Heart left ventricle (tissue), 16 donors: ENCODE measurements around the gene C15orf39. TPM values are rescaled to one million over a fixed set of nuclear protein-coding genes. Genes with fewer than 3 reads are reported as not detected.

Experiments
- ATAC-seq, 4 donors: fragments of 200-7000 bp; cut with Tn5 transposase; one replicate each; pipeline ENCODE4 v1.9.1; 2020 to 2022; ENCODE audit warnings: moderate library complexity in 4 of 4, mild to moderate bottlenecking in 3 of 4, moderate number of reproducible peaks in 1 of 4
- DNase-seq, 5 donors: peaks; one replicate each; pipeline ENCODE4 v3.0.0-alpha.2; 2020
- H3K27ac ChIP-seq, 12 donors: fragments of 200-600 bp; sonication (generic) in 4 of 12; one replicate each; pipeline versions ENCODE4 v1.5.0 to v1.8.0; 2016 to 2022; ENCODE audit warnings: mild to moderate bottlenecking in 2 of 12
- H3K27me3 ChIP-seq, 9 donors: fragments of 200-600 bp; sonication (generic) in 2 of 9; one replicate each; pipeline versions ENCODE4 v1.5.1 to v1.8.0; 2016 to 2022; ENCODE audit warnings: mild to moderate bottlenecking in 3 of 9
- H3K36me3 ChIP-seq, 9 donors: fragments of 200-600 bp; sonication (generic) in 2 of 9; one replicate each; pipeline versions ENCODE4 v1.5.0 to v1.8.0; 2018 to 2022; ENCODE audit warnings: mild to moderate bottlenecking in 2 of 9
- H3K4me1 ChIP-seq, 12 donors: fragments of 200-600 bp; sonication (generic) in 4 of 12; one replicate each; pipeline versions ENCODE4 v1.5.0 to v1.8.0; 2016 to 2022; ENCODE audit warnings: mild to moderate bottlenecking in 3 of 12
- H3K4me3 ChIP-seq, 12 donors: fragments of 200-600 bp; sonication (generic) in 4 of 12; one replicate each; pipeline versions ENCODE4 v1.5.0 to v1.8.0; 2017 to 2022; ENCODE audit warnings: mild to moderate bottlenecking in 9 of 12, moderate library complexity in 4 of 12
- H3K9me3 ChIP-seq, 12 donors: fragments of 200-600 bp; sonication (generic) in 4 of 12; one replicate each; pipeline versions ENCODE4 v1.5.0 to v1.8.0; 2016 to 2022; ENCODE audit warnings: mild to moderate bottlenecking in 1 of 12
- POLR2A ChIP-seq, 2 donors: fragments of 450-650 bp; IDR thresholded peaks; one replicate each; pipeline ENCODE4 v1.6.1; 2017; ENCODE audit warnings: antibody characterized with exemption in 2 of 2, mild to moderate bottlenecking in 2 of 2, moderate library complexity in 2 of 2
- WGBS, 4 donors: extraction: QIAGEN DNeasy Blood & Tissue Kit in 2 of 4; methylation state at CpG; one replicate each; pipeline versions ENCODE4 v1.1.5 to v1.1.7; 2013 to 2018; 5-methylcytosine and 5-hydroxymethylcytosine counted together
- intact Hi-C, 10 donors: fragments of 100-400 bp; cut with DNase I; formaldehyde crosslinking; loops; one replicate each; pipeline versions ENCODE4 v1.11.1 to v1.14.2; 2022
- polyA plus RNA-seq, 2 donors: library from polyadenylated mRNA; stranded (reverse); fragments of 200-250 nt; gene quantifications; one replicate each; pipeline ENCODE4 v1.2.3, GENCODE V29; 2013
- total RNA-seq, 9 donors: library from RNA; depleted of rRNA in 2 of 9; stranded (reverse); fragments of >200 nt in 2 of 9; fragmentation: NEBNext Ultra II Directional in 3 of 9; extraction: Animal tissue kit (Norgen Biotek cat#: 25700) in 3 of 9; gene quantifications; one replicate each; pipeline versions ENCODE4 v1.1.0 to v1.2.4, GENCODE V29; 2016 to 2023
- TF ChIP-seq, protein P1 (sequence below), 12 donors: fragments of 200-600 bp; sonication (generic) in 4 of 12; IDR thresholded peaks; one replicate each; pipeline versions ENCODE4 v1.5.0 to v1.8.0; 2018 to 2022; ENCODE audit warnings: antibody characterized with exemption in 12 of 12, mild to moderate bottlenecking in 5 of 12
- donor health status: ischemic (EF 13 %, LVEDD 7.1; RV severe dilation, severe dysfunction).
- donor health status: healthy with polysubstance abuse.
- donor health status: DM: no; HTN: yes; CAD: no.
- donor health status: DM: no; HTN: no; CAD: no.
- donor health status: ischemic (EF 25% LVEDD 6.9; RV normal size, moderate dysfunction).
- donor health status: ischemic (EF 25% LVEDD 5.7; RV mildly dilated, moderate dysfunction).
- donor health status: healthy.
- donor health status: DM: yes; HTN: yes; CAD: no.
- donor health status: ischemic (EF 35%, LVEDD 5.7; RV mildly dilated, moderate dysfunction).
- donor health status: nonischemic (EF 11% LVEDD 7.7; RV severe dilation, severe dysfunction).
- donor health status: DM: yes; HTN: yes; CAD: no.
- donor health status: PGD.
- donor health status: ischemic (EF 29% LVEDD 5.4; RV normal size, mild dysfunction).
- donor health status: nonischemic (EF 23%, LVEDD 6.1; RV moderate dilation, normal function).

Gene C15orf39
- total and polyA plus RNA-seq, 11 donors = 6.5 to 26.1 (median 13.6) TPM

DNA sequence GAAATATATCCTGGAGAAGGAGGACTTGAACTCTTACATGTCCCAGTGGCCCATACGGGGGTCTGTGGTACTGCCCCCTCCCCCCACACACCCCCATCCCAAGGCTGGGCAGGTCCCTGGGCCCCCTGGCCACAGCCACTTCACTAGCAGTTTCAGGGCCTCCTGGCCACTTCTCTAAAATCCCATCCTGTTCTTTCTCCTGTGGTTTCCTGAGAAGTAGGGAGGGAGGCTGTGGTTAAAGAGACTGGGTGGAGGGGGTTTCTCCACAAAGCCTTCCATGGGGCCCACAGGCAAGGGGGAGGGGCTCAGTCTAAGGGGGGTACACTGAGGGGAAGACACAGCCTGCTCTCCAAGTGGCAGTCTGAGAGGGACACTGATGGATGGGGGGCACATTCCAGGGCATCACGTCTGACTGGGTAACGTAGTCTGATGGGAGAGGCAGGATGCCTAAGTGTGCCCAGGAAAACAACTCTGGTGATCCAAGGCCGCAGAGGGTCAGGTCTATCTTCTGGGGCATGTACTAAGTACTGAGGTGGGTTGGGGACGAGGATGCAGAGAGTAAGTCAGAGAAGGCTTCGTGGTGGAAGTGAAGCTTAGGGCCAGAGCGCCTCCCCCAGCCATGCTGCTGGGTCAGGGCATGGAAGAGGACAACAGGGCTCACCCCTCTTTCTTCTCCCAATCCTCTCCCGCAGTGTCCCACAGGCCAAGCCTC, 48.0 kb upstream of the C15orf39 start:
- Histone ChIP-seq H3K27ac (peak overlapping the region in 1 of 12 donors; percentile 67), H3K4me1 (peaks cover 0 to 56% (median 0%) of the 10 kb centered on the region in 12 donors), H3K27me3 (no peaks in the 10 kb centered on the region), H3K36me3 (no peaks in the 10 kb centered on the region), H3K9me3 (peaks cover 0 to 1% (median 0%) of the 10 kb centered on the region in 12 donors), H3K4me3 (no peak overlapping the region)
- TF ChIP-seq, protein P1, sequence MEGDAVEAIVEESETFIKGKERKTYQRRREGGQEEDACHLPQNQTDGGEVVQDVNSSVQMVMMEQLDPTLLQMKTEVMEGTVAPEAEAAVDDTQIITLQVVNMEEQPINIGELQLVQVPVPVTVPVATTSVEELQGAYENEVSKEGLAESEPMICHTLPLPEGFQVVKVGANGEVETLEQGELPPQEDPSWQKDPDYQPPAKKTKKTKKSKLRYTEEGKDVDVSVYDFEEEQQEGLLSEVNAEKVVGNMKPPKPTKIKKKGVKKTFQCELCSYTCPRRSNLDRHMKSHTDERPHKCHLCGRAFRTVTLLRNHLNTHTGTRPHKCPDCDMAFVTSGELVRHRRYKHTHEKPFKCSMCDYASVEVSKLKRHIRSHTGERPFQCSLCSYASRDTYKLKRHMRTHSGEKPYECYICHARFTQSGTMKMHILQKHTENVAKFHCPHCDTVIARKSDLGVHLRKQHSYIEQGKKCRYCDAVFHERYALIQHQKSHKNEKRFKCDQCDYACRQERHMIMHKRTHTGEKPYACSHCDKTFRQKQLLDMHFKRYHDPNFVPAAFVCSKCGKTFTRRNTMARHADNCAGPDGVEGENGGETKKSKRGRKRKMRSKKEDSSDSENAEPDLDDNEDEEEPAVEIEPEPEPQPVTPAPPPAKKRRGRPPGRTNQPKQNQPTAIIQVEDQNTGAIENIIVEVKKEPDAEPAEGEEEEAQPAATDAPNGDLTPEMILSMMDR (IDR thresholded peaks at IDR 0.05) = no peak
- TF ChIP-seq POLR2A (IDR thresholded peaks at IDR 0.05) = no peak
- ATAC-seq (peak in 2 of 4 donors; percentile 10 to 42), DNase-seq (peak in 1 of 5 donors; percentile 17)
- intact Hi-C loops = no loop called here
- WGBS, 4 donors = 85 to 91% (median 89%) methylated on average over 8 of the region's 8 CpGs

DNA sequence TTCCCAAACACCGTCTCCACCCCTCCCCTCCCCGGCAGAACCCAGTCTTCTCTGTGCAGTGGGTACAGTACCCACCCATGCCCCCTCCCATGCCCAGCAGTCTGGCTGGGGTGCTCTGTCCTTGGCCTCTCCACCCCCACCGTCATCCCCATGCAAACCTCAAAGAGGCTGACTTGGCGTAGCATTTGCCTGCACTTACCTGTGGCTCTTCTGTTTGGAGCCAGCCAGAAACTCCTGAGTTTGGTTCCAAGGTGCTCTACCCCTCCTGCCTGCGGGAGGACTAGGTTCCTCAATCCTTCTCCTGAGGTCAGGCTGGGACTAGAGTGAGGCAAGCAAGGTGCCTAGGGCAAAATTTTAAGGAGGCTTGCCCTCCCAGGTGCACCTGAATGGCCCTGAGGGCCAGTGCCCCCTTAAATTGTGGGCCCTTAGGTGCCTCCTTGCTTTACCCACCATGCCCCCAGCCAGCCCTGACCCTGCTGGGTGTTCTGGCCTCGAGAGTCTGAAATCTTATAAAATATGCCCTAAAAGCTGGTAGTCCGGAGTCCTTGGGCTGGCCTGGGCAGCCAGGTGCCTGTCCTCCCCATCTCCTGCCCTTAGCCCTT, 47.1 kb upstream of the C15orf39 start:
- TF ChIP-seq, protein P1 (IDR thresholded peaks at IDR 0.05) = no peak
- no peak for TF ChIP-seq POLR2A (IDR thresholded peaks at IDR 0.05)
- Histone ChIP-seq H3K27ac (no peak overlapping the region), H3K36me3 (no peaks in the 10 kb centered on the region), H3K4me1 (peaks cover 0 to 56% (median 0%) of the 10 kb centered on the region in 12 donors), H3K9me3 (no peaks in the 10 kb centered on the region), H3K27me3 (no peaks in the 10 kb centered on the region), H3K4me3 (no peak overlapping the region)
- peak in 1 of 4 donors; percentile 8 for ATAC-seq
- intact Hi-C loops = no loop called here
- WGBS, 4 donors = 80 to 91% (median 82%) methylated on average over 7 of the region's 7 CpGs
- DNase-seq = no peak

DNA sequence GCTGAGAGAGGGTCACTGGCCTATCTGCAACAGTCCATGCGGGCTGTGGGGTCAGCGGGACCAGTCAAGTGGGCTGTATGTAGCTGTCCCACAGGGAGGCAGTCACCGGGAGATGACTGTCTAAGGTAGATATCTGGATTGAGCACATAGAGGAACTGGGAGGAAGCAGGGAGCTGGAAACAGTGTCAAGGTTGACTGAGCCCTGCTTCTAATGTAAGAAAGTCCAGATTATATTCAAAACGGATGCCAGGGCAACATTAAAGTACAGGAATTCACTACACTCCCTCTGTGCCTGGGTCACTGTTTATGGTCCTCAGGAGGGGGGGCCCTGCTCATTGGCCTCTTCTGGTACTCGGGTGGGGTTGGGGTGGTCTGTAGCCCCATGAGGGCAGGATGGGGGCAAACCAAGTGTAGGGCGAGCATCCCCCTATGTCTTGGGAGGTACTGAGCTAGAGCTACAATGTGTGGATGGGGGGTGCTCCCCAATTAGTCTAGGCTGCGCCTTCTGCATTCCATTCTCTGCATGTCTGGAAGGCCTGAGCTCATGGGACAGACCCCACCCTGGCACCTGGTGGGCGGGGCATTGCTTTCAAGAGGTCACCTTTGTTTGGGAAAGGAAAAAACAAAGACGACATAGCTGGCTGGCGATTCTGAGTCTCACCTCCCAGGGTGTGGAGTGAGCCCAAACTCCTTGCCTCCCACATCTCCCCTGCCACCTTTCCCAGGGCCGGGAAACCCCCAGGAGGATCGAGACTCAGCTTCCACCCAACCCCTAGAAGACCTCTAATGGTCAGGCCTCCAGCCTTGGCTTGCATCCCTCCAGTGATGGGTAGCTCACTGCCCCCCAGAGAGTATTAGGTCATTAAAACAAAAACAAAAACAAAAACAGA, 45.1 kb upstream of the C15orf39 start:
- peaks cover 0 to 39% (median 0%) of the 10 kb centered on the region in 12 donors for H3K4me1 ChIP-seq
- intact Hi-C loops = no loop called here
- ATAC-seq (no peak), DNase-seq (no peak)
- no peaks in the 10 kb centered on the region for H3K9me3 ChIP-seq
- no peak overlapping the region for H3K4me3 ChIP-seq
- no peaks in the 10 kb centered on the region for H3K36me3 ChIP-seq
- WGBS, 4 donors = 87 to 91% (median 89%) methylated on average over 11 to 12 of the region's 12 CpGs
- no peaks in the 10 kb centered on the region for H3K27me3 ChIP-seq
- no peak overlapping the region for H3K27ac ChIP-seq
- TF ChIP-seq POLR2A (IDR thresholded peaks at IDR 0.05) = no peak

DNA sequence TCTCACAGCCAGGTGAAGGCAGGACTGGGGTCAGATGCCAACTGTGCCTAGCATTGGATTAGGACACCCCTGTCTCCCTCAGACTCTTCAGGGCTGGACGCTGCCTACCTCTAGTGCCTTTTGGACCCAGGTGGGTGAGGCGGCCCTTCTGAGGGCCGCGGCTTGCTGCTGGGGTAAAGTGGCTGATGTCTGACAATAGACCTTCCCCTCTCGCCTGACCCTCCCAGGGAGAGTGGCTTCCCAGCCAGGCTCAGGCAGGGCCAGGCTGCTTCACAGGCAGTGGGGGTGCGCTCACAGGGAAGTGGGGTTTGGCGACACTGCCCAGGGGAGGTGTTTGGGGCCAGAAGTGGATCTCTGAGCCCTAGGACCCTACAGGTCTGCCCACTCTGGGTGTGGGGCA, 43.3 kb upstream of the C15orf39 start:
- no peak for TF ChIP-seq POLR2A (IDR thresholded peaks at IDR 0.05)
- TF ChIP-seq, protein P1 (IDR thresholded peaks at IDR 0.05) = no peak
- ATAC-seq = peak in 1 of 4 donors; percentile 27

More for the DNA sequence above, 43.3 kb upstream of the C15orf39 start:
- H3K4me3 ChIP-seq = no peak overlapping the region
- intact Hi-C loops = no loop called here
- 96 to 98% (median 97%) methylated on average over 7 of the region's 7 CpGs for WGBS, 4 donors
- no peak overlapping the region for H3K27ac ChIP-seq
- no peak for DNase-seq
- no peaks in the 10 kb centered on the region for H3K9me3 ChIP-seq
- no peaks in the 10 kb centered on the region for H3K27me3 ChIP-seq
- H3K36me3 ChIP-seq = no peaks in the 10 kb centered on the region
- H3K4me1 ChIP-seq = peaks cover 0 to 25% (median 0%) of the 10 kb centered on the region in 12 donors
